Measurements from ENCODE around the gene SPPL3.

DNA sequence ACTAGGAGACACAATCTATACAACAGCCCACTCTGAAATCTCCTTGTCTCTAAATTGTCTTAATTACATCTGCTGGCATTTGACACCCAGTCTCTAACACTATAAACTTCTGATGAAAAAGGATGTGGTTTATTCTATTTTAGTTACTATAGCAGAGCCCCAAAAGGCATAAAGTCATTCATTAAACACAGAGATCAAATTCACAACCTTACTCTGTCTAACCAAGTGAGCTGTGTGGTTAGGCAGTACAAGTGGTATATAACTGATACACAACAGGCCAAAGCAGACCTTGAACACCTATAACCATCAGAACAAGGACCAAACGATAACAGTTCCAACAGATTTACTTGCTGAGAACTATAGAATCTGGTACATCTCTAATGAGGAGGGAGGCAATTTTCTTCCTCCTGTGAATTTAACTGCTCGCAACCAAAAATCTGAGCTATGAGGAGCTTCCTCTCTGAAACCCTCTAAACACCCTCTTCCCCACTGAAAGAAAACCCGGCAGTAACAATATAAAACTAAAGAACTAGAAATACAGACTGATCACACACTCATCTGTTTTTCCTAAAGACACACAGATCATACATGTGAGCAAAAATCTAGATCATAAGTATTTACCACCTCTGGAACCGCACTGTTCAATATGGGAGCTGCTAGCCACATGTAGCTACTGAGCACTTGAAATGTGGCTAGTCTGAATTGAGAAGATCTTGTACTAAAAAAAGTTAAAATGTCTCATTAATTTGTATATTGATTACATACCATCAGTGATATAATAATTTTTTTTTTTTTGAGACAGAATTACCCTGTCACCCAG lies 17.7 kb downstream of the SPPL3 start:
- TF ChIP-seq POLR2AphosphoS5 (IDR thresholded peaks at IDR 0.05; ENCODE audit: borderline replicate concordance, low read depth, low read length) (no peak), EZH2 (IDR thresholded peaks at IDR 0.05) (no peak)

Measured in SK-N-MC (cell line).